GM19324 (cell line): ENCODE data around the gene BOD1.

Experiments
- ATAC-seq: cut with Tn5 transposase; IDR thresholded peaks from one replicate; pipeline ENCODE4 v1.9.1; 2021; ENCODE audit warnings: mild to moderate bottlenecking, moderate library complexity; ENCODE audit not compliant: unreplicated experiment, low FRiP score

Gene BOD1

DNA sequence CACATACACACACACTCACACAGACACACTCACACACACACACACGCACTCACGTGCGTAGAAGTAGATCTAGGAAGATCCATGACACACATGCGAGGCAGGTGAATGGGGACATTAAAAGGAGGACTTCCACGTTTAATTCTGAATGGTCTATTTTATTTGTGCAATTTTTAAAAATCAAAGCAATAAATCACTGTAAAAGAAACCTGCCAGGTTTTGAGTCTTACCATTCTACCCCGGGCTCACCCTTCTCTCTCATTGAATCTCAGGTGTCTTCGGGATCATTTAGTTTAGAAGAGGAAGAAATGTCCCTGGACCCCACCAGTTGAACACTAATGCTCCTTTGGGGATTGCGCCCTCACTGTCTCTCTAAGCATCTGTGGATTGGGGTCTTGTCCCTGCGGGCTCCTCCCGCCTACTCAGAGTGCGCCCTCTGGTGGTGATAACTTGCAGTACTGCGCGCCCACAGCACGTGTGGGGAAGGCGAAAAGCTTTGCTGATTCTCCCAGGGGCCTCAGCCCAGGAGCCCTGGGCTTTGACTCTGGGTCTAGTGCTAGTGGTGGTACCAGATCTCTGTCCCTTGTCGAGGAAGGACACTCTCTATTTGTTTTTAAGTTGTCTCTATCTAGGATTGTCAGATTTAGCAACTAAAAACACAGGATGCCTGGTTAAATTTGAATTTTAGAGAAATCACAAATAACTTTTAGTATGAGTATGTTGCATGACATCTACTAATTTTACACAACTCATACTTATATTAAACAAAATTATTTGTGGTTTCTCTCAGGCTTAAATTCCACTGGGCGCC lies 34.8 kb downstream of the BOD1 start:
- ATAC-seq = no peak

DNA sequence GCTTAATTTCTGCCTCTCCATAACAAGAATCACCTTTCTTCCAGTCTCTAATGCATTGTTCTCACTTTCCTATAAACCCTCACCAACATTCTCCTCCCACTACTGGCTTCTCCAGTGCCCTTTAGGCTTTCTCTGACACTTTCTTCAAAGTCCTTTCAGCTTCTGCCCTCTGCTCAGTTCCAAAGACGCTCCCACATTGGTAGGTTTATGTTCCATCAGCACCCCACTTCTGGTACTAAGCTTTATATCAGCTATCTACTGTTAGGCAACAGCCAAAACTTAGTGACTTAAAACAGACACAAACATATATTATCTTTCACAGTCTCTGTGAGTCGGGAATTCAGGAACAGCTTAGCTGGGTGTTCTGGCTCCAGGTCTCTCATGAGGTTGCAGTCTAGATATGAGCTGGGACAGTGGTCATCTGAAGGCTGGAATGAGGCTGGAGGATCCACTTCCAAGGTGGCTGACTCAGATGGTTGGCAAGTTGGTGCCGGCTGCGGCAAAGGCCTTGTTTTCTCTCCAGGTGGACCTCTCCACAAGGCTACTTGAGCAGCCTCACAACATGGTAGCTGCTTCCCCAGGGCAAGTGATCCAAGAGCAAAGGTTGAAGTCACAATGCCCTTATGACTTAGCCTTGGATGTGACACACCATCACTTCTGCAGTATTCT lies 37.4 kb downstream of the BOD1 start:
- no peak for ATAC-seq

DNA sequence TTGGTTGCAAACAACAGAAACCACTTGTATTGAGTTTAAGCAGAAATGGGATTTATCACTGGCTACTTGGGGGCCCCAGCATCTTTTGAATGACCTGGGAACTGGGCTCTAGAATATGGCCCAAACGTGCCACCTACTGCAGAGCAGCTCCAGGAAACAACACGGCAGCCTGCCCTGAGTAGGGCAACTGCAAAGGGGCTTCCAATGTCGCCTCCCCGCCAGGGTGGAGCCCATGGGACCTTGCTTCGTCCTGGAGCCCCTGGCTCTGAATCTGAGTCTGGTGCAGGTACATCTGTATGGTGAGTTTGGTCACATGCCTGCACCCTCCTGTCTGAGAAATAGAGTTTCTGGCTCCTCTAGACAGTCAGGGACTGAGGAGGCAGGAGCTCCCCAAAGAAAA lies 38.6 kb downstream of the BOD1 start:
- no peak for ATAC-seq

DNA sequence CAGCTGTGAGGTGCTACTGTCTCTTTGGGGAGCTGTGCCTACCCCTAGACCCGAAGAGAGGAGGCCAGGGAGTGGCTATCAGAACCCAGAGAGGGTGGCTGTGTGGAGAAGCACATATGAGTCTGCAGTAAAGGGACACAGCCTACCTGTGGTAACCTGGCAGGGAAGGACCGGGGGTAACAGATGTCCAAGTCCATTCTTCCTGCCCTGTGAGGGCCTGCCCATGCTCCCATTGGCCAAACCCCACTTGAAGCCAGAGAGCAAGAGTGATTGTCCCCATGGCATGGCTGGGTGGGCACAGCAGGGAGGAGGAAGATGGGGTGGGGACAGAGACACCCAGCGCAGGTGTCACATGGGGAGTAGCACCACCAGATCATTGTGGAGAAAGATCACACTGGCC lies 39.3 kb downstream of the BOD1 start:
- ATAC-seq = no peak

DNA sequence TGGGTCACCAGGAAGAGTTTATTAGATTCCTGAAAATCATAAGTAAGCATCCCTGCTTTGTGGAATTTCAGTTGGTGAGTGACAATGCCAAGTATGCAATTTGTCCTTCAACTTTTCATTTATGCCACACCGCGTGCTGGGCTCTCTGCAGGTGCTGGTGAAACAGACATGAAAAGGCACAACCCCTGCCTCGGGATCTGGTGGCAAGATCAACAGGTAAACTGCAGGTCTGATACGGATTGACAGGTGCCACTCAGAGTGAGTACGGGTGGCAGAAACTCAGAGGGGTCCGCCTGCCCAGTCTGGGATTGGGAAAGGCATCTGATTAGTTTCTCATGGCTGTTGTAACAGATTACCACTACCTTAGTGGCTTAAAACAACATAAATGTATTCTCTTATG lies 40.5 kb downstream of the BOD1 start:
- ATAC-seq = no peak

DNA sequence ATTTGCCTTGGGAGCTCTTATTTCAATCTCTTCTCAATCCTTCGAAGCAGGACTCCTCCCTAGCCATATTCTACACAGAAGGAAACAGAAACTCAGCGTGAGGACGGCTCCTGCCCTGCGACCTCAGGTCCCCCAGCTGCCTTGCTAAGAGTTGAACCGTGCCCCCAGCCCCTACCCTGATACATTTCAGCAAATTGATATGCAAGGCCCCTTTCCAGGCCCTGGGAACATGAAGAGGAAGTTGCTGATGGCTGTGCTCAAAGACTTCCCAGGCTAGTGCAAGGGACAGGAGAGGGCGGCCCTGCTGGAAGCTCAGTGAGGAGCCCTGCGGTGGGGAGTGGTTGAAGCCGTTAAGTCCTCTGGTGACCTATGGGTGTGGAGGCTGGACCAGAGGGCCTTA lies 41.5 kb downstream of the BOD1 start:
- no peak for ATAC-seq

DNA sequence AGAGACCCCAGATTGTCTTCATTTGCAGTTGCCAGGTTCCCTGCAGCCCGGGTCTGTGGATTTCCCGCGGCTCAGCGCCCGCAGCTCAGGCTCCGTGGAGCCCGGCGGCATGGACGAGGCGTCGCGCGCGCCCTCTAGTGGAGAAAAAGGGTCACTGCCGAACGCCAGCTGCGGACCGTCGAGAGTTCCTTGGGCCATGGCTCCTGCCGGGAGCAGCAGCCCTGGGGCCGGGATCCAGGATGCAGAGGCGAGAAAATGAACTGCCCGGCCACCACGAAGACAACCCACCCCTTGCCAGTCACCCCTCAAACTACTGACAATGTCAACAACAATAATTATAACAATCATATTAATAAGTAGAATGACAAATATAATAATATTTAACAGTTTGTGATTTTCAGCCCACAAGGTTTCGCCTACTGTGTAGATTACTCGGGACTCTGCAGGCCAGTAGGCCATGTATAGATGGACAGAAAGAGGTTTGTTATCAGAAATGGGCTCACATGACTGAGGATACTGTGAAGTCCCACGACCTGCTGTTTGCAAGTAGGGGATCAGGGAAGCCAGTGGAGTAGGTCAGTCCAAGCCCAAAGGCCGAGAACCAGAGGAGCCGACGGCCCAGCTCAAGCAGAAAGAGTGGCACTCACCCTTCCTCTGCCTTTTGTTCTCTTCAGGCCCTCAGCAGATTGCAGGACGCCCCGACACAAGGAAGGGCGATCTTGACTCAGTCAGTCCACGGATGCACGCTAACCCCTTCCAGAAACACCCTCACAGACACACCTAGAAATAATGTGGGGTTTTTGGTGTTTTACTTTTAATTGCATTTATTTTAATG lies 43.1 kb downstream of the BOD1 start:
- ATAC-seq = no peak

DNA sequence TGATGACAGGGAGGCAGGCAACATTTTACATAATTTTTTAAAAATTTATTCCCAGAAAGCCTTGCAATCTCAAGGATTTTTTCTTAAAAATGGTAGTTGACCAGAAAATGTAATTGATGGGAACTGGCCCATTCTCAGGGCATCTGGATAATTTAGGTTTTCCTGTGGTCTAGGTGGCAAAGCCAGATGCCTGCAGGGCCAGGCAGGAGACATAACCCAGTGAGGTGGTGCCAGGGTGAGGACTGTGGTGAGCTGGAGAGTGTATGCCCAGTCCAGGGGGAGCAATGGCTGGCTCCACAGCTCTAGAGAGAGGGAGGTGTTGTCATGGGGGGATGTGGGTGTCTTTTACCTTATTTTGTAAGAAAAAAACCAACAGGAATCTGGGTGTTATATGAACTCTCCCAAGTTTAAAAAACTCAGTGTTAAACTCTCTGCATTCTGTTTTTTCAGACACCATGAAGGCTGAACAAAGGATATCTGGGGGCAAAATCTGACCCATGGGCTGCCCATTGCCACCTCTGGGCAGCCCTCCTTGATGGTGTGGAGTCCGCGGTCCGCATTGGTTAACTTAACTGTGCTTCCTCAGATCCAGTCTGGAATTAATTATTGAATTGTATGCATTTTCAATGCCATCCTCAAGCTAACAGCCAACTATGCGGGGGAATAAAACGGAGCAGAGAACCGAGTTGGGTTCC lies 43.9 kb downstream of the BOD1 start:
- no peak for ATAC-seq

DNA sequence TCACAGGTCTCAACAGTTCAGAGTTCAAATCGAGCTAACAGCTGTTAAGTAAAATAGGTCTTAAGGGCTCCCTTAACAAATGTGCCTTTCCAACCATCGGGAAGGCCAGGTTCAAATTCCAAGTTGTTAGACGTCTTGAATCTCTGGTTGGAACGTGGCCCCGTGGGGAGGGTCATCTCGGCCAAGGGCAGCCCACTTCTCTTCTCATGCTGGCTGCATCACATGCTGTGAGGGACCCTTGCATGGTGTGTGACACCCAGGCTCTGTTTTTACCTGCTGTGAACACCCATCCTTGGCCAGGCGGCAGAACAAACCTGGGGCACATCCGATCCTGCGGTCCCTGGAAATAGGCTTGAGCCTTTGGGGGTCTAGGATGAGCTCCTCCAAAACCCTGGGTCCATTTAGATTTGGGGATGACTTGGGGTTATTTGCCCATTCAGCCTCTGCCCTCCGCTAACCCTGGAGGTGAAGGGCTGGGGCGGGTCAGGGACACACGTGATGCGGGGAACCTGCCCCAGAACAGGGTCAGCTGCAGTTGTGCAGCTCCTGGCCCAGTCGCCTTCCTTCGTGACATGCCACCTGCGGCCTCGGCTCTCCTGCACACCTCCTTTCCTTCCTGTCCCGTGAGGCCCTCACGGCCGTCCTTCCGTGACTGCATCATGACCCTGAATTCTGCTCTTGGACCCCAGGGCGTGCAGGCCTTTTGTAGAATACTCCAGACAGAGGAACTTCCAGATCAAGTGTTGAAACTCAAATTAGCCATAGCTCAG lies 45.9 kb downstream of the BOD1 start:
- ATAC-seq = no peak

DNA sequence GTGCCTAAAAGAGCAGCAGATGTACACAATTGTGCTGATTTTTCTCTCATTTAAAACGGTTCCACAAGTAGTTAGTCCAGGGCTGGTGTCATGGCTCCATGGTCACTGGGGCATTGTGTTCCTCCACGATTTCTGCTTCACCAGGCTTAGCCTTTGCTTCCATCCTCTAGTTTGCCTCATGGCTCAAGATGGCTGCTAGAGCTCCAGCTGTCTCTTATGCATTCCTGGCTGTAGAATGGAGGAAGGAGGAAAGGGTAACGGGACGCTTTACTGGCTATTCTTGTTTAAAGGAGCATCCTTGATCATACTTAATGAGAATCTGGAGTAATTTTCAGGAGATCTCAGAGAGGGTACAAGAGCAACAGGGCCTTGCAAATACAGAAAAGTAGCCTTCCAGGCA lies 47.7 kb downstream of the BOD1 start:
- no peak for ATAC-seq

DNA sequence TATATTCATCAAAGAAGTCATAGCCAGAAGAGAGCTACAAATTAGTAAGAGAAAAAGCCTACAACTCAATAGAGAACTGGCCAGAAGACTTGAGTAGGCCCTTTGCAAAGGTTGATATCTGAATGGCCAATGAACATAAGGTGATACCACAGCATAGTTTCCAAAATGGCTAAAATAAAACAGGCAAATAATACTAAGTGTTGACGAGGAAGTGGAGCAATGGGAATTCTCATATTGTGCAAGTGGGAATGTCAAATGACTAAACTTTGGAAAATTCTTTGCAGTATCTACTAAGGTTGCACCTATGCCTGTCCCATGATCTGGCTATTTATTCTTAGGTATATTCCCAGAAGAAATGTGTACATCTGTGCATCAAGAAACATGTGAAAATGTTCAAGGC lies 48.3 kb downstream of the BOD1 start:
- no peak for ATAC-seq

DNA sequence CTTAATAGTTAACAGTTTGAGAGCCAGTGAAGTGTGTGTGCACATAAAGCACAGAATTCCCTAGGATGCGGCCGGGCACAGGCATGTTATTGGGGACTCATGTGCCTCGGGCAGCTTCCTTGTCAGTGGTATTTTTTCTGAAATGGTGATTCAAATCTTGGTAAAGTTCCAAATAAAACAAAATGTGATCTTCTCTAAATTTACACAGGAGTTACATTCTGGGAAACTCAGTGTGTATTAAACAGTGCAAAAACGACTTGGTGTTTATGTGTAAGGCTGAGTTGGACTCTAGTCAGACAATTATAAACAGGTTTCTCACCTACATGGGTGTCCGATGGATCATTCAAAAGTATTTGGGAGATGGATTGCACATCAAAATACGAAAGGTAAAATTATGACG lies 48.9 kb downstream of the BOD1 start:
- no peak for ATAC-seq

DNA sequence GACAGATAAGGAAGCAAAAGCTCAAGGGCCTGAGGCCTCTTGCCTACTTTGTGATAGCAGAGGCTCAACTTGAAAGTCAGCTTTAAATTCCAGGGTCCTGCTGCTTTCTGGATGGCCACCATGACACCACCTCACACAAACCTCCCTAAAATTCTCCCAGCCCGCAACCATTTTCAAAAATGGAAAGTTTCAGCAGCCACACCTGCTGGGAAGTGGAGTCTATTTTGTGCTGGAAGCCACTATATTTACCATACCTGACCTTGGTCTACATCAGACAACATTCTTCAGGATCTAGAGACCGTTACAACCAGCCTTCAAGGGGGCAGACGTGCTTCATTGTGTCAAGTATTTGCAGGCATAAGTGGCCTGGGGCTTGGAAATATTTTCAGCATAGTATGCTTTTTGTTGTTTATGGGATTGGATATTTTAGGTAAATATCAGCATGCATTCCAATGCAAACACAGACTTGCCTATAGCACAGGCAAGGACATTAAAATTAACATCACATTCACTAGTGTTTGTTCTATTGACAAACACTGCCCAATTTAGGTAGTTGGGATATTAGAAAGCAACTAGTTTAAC lies 50.9 kb downstream of the BOD1 start:
- no peak for ATAC-seq

DNA sequence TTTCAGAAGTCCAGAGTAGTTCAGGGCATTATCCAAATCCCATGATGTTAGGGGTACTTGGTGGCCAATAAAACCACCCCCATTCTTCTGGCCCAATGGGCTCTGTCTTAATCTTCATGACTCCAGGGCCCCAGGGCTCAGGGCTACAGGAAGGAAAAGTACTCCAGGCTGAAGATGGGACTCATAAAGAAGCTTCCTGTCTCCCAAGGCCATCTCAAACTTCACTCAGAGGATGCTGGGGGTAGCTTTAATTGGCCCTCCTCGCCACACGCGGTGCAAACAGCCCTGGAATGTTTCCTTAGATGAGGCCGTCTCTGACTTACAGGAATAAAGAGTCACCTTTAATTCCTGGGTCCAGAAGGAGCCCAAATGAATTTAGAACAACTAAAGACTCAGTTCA lies 52.3 kb downstream of the BOD1 start:
- no peak for ATAC-seq

DNA sequence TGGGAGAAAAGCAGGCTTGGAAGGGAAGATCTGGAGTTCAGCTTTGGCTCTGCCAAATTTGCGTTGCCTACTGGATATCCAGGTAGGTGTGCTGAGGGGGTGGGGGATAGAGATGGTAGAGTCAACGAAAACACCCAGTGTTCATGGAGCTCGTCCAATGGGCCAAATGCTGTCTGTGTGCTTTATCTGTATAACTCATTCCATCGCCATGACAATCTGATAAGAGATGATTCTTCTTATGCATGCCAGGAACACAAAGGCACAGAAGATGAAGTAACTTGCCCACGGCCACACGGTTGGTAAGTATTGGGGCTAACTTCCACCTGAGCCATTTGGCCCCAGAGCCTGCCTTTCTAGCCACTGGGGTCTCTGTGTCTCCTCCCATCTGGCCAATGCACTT lies 53.2 kb downstream of the BOD1 start:
- ATAC-seq = no peak

DNA sequence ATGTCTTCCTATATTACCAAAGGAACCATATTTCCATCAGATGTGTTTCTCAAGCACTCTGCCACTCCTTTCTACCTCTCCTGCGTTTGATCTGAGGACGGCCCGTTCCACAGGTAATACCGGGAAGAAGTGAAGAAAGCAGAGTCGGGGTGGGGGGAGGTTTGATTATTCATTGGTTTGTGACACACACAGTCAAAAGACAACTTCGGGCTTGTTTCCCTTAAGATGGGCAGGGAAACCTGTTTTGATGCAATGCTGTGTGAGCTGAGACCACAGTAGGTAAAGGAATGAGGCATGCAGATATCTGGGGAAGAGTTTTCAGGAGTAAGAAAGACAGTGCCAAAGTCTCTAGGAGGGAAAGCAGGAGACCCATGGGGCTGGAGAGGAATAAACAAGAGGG lies 54.0 kb downstream of the BOD1 start:
- ATAC-seq = no peak
